Hindlimb muscle (tissue), 1 donor: ENCODE results near the gene CNPY1. TPM values are rescaled to one million over a fixed set of nuclear protein-coding genes. Genes with fewer than 3 reads are reported as not detected.

ENCODE experiments used
- DNase-seq: peaks from one replicate; pipeline ENCODE4 v3.0.0-alpha.2; 2013
- polyA plus RNA-seq: library from polyadenylated mRNA; unstranded; fragments of 120-200 nt; gene quantifications from one replicate; pipeline ENCODE4 v1.2.1, GENCODE V29; 2013; ENCODE audit not compliant: insufficient read length

Gene CNPY1
- polyA plus RNA-seq, 1 donor, result not detected

GRCh38 chr7:155558351-155558750 lies 12.0 kb upstream of the CNPY1 start:
- DNase-seq, result no peak

- no peak for DNase-seq
These were observed 11.4 kb upstream of the CNPY1 start for GRCh38 chr7:155557778-155558177.

- DNase-seq, result no peak
These were observed 10.4 kb upstream of the CNPY1 start for GRCh38 chr7:155556763-155557162.

- no peak for DNase-seq
These were observed 8.8 kb upstream of the CNPY1 start for GRCh38 chr7:155555116-155555695.

- no peak for DNase-seq
These were observed 7.5 kb upstream of the CNPY1 start for GRCh38 chr7:155553871-155554270.

- no peak for DNase-seq
These were observed 5.6 kb upstream of the CNPY1 start for GRCh38 chr7:155551785-155552611.

GRCh38 chr7:155550916-155551315 lies 4.6 kb upstream of the CNPY1 start:
- no peak for DNase-seq

- DNase-seq, result no peak
These were observed 2.9 kb upstream of the CNPY1 start for GRCh38 chr7:155549226-155549625.

- DNase-seq, result no peak
These were observed 917 bp upstream of the CNPY1 start for GRCh38 chr7:155547161-155547791.

- no peak for DNase-seq
These were observed 1.0 kb downstream of the CNPY1 start for GRCh38 chr7:155545348-155545747.

GRCh38 chr7:155544485-155544884 lies 1.9 kb downstream of the CNPY1 start:
- DNase-seq, result no peak

- no peak for DNase-seq
These were observed 2.4 kb downstream of the CNPY1 start for GRCh38 chr7:155543926-155544325.

GRCh38 chr7:155543011-155543876 lies 3.1 kb downstream of the CNPY1 start:
- DNase-seq, result no peak

GRCh38 chr7:155541986-155542675 lies 4.2 kb downstream of the CNPY1 start:
- DNase-seq, result no peak

GRCh38 chr7:155540553-155540952 lies 5.8 kb downstream of the CNPY1 start:
- DNase-seq, result no peak

- DNase-seq, result no peak
These were observed 8.1 kb downstream of the CNPY1 start for GRCh38 chr7:155538293-155538692.

GRCh38 chr7:155536451-155536850 lies 9.9 kb downstream of the CNPY1 start:
- DNase-seq, result no peak

- no peak for DNase-seq
These were observed 11.7 kb downstream of the CNPY1 start for GRCh38 chr7:155534691-155535090.

- no peak for DNase-seq
These were observed 12.3 kb downstream of the CNPY1 start for GRCh38 chr7:155533827-155534690.

GRCh38 chr7:155533120-155533826 lies 13.1 kb downstream of the CNPY1 start:
- no peak for DNase-seq

GRCh38 chr7:155532792-155533119 lies 13.6 kb downstream of the CNPY1 start:
- DNase-seq, result no peak
